GM18868 (cell line): ENCODE data around the gene THSD8.
A peak's percentile ranks its signal among the peaks of the same experiment; 100 is the strongest.
"Not testable (repeated sequence)": the region's sequence is repeated elsewhere in the genome, so short reads cannot be mapped to it uniquely, and the experiment has no call there.

Source experiments
- ATAC-seq: cut with Tn5 transposase; IDR thresholded peaks from one replicate; pipeline ENCODE4 v1.9.1; 2021; ENCODE audit warnings: mild to moderate bottlenecking, moderate library complexity; ENCODE audit not compliant: unreplicated experiment

THSD8 gene

GRCh38 chr19:12792051-12792852, 9.6 kb upstream of the THSD8 start:
- ATAC-seq, result no peak

DNA sequence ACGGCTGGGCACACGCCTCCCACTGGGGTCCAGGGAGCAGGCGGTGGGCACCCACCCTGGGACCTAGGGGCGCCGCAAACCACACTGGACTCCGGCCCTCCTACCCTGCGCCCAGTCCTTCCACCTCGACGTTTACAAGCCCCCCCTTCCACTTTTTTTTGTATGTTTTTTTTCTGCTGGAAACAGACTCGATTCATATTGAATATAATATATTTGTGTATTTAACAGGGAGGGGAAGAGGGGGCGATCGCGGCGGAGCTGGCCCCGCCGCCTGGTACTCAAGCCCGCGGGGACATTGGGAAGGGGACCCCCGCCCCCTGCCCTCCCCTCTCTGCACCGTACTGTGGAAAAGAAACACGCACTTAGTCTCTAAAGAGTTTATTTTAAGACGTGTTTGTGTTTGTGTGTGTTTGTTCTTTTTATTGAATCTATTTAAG, 9.0 kb upstream of the THSD8 start:
- no peak for ATAC-seq

GRCh38 chr19:12793290-12794195, 8.3 kb upstream of the THSD8 start:
- peak; percentile 24 for ATAC-seq

- no peak for ATAC-seq
Observed at GRCh38 chr19:12794196-12794941, 7.5 kb upstream of the THSD8 start.

- ATAC-seq, result no peak
Observed at GRCh38 chr19:12794971-12795381, 6.9 kb upstream of the THSD8 start.

GRCh38 chr19:12796146-12797071, 5.5 kb upstream of the THSD8 start:
- no peak for ATAC-seq

DNA sequence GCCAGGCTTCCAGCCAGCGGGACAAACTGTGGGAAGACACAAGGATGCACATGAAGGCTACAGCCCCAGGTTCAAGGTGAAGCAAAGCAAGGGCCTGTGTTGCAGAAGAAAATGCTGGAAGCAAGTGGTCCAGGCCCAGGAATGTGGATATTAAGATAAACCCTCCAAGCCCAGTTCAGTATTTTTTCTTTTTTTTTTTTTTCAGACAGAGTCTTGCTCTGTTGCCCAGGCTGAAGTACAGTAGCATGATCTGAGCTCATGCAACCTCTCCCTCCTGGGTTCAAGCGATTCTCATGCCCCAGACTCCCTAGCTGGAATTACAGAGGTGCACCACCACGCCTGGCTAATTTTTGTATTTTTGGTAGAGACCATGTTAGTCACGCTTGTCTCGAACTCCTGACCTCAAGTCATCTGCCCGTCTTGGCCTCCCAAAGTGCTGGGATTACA, 4.7 kb upstream of the THSD8 start:
- no peak for ATAC-seq

DNA sequence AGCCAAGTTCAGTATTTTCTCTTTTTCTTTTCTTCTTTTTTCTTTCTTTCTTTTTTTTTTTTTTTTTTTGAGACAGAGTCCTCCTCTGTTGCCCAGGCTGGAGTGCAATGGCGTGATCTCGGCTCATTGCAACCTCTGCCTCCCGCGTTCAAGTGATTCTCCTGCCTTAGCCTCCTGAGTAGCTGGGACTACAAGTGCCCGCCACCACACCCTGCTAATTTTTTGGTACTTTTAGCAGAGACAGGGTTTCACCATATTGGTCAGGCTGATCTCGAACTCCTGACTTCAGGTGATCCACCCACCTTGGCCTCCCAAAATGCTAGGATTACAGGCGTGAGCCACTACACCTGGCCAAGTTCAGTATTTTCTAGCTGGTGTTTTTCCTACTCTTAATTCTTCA, 4.3 kb upstream of the THSD8 start:
- not testable (repeated sequence) for ATAC-seq

GRCh38 chr19:12799742-12800465, 2.0 kb upstream of the THSD8 start:
- ATAC-seq, result no peak

- ATAC-seq, result no peak
Observed at GRCh38 chr19:12800466-12800770, 1.5 kb upstream of the THSD8 start.

DNA sequence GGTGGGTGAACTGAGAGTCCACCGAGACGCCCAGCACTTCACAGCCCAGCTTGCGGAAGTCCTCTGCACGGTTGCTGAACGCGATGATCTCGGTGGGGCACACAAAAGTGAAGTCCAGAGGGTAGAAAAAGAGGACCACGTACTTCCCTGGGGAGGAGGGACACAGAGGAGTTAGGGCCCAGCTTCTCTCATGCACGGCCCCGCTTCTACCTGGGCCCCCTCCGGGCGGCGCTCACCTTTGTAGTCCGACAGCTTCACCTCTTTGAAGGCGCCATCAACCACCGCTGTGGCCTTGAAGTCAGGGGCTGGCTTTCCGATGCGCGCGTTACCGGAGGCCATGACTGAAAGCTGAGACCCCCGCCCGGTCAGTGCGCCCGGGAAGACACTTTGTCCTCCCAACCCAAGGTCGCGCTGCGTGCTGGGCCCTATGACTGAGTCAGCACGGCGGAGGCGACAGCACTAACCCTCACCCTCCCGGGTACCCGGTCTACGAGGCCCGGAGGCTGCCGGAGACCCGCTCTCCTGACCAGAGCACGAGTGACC, 875 bp upstream of the THSD8 start:
- ATAC-seq, result no peak

- no peak for ATAC-seq
Observed at GRCh38 chr19:12802267-12803106, 618 bp downstream of the THSD8 start.

GRCh38 chr19:12804051-12804450, 2.2 kb downstream of the THSD8 start:
- no peak for ATAC-seq

GRCh38 chr19:12806242-12807081, 4.6 kb downstream of the THSD8 start, which contains the start of gene RNASEH2A:
TSS of gene RNASEH2A (plus strand) at chr19:12806584. CDS start at chr19:12806674, 90 bp downstream.
- ATAC-seq, result peak; percentile 70

DNA sequence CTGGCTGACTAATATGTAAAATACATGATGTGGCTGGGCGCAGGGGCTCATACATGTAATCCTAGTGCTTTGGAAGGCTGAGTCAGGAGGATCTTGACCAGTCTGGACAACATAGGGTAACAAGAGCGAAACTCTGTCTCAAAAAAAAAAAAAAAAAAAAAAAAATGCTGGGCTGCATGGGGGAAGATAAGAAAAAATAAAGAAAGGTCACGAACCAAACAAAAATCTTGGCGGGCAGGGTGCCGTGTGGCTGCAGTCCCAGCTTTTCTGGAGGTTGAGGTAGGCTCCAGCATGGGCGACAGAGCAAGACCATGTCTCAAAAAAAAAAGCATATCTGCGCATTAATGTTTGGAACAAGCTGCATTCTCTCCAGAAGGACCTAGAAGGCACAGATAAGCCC, 13.2 kb downstream of the THSD8 start:
- ATAC-seq, result no peak

DNA sequence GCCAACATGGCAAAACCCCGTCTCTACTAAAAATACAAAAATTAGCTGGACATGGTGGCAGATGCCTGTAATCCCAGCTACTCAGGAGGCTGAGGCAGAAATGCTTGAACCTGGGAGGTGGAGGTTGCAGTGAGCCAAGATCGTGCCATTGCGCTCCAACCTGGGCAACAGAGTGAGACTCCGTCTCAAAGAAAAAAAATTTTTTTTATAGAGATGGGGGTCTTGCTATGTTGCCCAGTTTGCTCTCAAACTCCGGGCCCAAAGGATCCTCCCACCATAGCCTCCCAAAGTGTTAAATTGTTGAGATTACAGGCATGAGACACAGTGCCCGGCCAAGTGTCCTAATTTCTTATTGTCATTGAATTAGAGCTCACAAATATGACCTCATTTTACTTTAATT, 15.3 kb downstream of the THSD8 start:
- not testable (repeated sequence) for ATAC-seq

GRCh38 chr19:12817810-12818209, 15.9 kb downstream of the THSD8 start:
- ATAC-seq, result not testable (repeated sequence)
